HCT116 (cell line): ENCODE results near the gene ZNF236.

ENCODE experiments used
- EZH2 ChIP-seq: fragments of 200-600 bp; sonication (generic); IDR thresholded peaks from 2 replicates; pipeline ENCODE4 v1.6.1; 2017; ENCODE audit warnings: antibody characterized with exemption, mixed run types
- EZH2phosphoT487 ChIP-seq: fragments of 200-600 bp; IDR thresholded peaks from 2 replicates; pipeline ENCODE4 v1.6.1; 2018; ENCODE audit warnings: antibody characterized with exemption, borderline replicate concordance
- FOSL1 ChIP-seq: IDR thresholded peaks from 2 replicates; pipeline ENCODE4 v1.6.1; 2012; ENCODE audit warnings: low read depth
- JUND ChIP-seq: IDR thresholded peaks from 2 replicates; pipeline ENCODE4 v1.6.1; 2012
- MAX ChIP-seq: IDR thresholded peaks from 2 replicates; pipeline ENCODE4 v1.6.1; 2012
- POLR2A ChIP-seq: IDR thresholded peaks from 2 replicates; pipeline ENCODE4 v1.7.0; 2011; ENCODE audit warnings: borderline replicate concordance; ENCODE audit not compliant: insufficient read depth, insufficient read length; ENCODE audit errors: extremely low read depth
- REST ChIP-seq: IDR thresholded peaks from 2 replicates; pipeline ENCODE4 v1.6.1; 2012; ENCODE audit warnings: low read depth
- SP1 ChIP-seq: IDR thresholded peaks from 2 replicates; pipeline ENCODE4 v1.6.1; 2012; ENCODE audit warnings: low read depth
- TCF7L2 ChIP-seq: IDR thresholded peaks from 2 replicates; pipeline ENCODE4 v1.7.0; 2011; ENCODE audit warnings: borderline replicate concordance, inconsistent platforms; ENCODE audit not compliant: insufficient read depth, insufficient read length; ENCODE audit errors: extremely low read depth
- YY1 ChIP-seq: IDR thresholded peaks from 2 replicates; pipeline ENCODE4 v1.6.1; 2011; ENCODE audit warnings: low read length, low read depth, moderate library complexity, mild to moderate bottlenecking; ENCODE audit not compliant: insufficient replicate concordance; ENCODE audit errors: extremely low read depth
- ZFX ChIP-seq: fragments of 450-650 bp; IDR thresholded peaks from 2 replicates; pipeline ENCODE4 v1.6.1; 2017
- ZNF274 ChIP-seq: fragments of 200-500 bp; sonication (Bioruptor generic); IDR thresholded peaks from 2 replicates; pipeline ENCODE4 v1.6.1; 2014; ENCODE audit warnings: mild to moderate bottlenecking, low read depth, low read length, inconsistent platforms
- TF ChIP-seq, protein P1 (sequence below), 3 experiments: fragments of 200-600 bp in 1 of 3; sonication (generic) in 1 of 3; IDR thresholded peaks in 2 of 3; conservative IDR thresholded peaks in 1 of 3; 2 replicates each; pipeline ENCODE4 v1.5.1; 2012 to 2017; ENCODE audit warnings: low read depth in 2 of 3, low read length in 2 of 3, antibody characterized with exemption in 1 of 3, borderline replicate concordance in 1 of 3, control low read depth in 1 of 3, mild to moderate bottlenecking in 1 of 3, mixed read lengths in 1 of 3, mixed run types in 1 of 3, moderate library complexity in 1 of 3; ENCODE audit not compliant: insufficient read depth in 1 of 3

DNA sequence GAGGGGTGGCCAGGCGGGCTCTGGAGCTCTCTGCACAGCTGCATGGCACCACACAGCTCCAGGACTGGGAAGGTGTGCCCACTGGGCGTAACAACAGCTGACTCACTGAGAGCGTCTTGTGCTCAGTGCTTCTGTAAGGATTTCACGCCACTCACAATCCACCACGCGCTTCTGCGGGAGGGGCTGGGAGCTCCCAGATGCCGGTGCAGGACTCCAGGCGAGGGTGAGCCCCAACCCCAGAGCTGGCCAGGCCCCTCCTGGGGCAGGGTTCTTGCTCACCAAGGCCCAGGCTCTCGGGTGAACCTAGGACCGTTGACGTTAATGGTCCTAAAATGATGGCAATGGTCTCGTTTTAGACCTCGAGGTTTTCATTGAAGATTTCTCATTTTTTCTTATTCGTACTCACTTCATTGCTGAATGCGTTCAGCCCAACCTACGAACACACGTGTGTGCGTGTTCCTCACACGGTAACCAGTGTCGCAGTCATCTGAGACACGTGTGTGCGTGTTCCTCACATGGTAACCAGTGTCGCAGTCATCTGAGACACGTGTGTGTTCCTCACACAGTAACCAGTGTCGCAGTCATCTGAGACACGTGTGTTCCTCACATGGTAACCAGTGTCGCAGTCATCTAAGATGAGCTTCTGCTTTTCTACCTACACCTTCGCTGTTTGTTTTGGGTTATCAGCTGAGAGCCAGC is 38.4 kb upstream of the ZNF236 start:
- TF ChIP-seq ZNF274: no peak
- no peak for TF ChIP-seq YY1
- TF ChIP-seq REST: no peak
- no peak for TF ChIP-seq POLR2A
- TF ChIP-seq EZH2: no peak
- TF ChIP-seq EZH2phosphoT487: no peak
- TF ChIP-seq, protein P1, sequence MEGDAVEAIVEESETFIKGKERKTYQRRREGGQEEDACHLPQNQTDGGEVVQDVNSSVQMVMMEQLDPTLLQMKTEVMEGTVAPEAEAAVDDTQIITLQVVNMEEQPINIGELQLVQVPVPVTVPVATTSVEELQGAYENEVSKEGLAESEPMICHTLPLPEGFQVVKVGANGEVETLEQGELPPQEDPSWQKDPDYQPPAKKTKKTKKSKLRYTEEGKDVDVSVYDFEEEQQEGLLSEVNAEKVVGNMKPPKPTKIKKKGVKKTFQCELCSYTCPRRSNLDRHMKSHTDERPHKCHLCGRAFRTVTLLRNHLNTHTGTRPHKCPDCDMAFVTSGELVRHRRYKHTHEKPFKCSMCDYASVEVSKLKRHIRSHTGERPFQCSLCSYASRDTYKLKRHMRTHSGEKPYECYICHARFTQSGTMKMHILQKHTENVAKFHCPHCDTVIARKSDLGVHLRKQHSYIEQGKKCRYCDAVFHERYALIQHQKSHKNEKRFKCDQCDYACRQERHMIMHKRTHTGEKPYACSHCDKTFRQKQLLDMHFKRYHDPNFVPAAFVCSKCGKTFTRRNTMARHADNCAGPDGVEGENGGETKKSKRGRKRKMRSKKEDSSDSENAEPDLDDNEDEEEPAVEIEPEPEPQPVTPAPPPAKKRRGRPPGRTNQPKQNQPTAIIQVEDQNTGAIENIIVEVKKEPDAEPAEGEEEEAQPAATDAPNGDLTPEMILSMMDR (IDR thresholded peaks at IDR 0.05 in 2 of 3, conservative IDR thresholded peaks at IDR 0.05 in 1 of 3; ENCODE audit: borderline replicate concordance in 1 of 3, insufficient read depth in 1 of 3, low read depth in 2 of 3, low read length in 2 of 3): no peak
- TF ChIP-seq MAX: no peak
- no peak for TF ChIP-seq FOSL1
- TF ChIP-seq TCF7L2: no peak
- no peak for TF ChIP-seq SP1
- no peak for TF ChIP-seq ZFX
- no peak for TF ChIP-seq JUND
